ENCODE data around the gene ELMO1. TPM values are rescaled to one million over a fixed set of nuclear protein-coding genes. Genes with fewer than 3 reads are reported as not detected.

The ELMO1 gene
- total RNA-seq, 1 donor from 2014 or later = 21.2 TPM

DNA sequence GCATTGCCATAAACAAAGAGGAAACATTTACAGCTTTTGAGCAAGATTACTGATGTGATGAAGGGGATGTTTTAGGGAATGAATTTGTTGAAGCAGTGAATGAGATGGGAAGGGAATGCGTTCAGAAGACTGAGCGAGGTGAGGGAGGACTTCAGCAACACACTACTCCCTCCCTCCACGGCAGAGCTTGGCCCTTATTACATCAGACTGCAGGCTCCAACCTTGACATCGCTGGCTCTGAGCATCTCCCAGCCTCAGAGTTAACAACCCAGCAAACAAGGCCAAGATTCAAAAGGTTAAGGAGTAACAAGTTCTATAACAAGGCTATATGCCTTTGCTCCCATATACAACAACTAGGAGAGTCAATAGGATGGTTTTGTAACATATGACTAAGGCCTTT lies 164.4 kb downstream of the ELMO1 start:
- ATAC-seq (no peak), DNase-seq (ENCODE audit: low spot score) (no peak)

DNA sequence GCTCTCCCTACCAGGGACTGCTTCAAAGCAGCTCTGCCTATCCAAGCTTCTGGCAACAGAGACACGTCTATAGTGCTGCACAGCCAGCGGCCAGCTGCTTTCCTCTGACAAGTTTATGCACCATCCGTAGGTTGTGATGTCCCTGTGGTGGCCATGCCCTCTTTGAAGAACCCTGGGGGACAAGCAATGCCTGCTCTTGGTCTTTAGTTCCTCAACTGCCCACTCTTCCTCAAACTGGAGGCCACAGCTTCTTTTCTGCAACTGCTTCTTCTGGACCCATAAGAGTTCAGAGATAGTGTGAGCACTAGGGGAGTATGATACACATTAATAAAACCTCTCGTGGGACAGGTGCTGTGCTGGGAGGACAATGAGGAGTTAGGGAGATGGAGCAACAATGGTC lies 164.9 kb downstream of the ELMO1 start:
- DNase-seq (ENCODE audit: low spot score) (no peak), ATAC-seq (no peak)

DNA sequence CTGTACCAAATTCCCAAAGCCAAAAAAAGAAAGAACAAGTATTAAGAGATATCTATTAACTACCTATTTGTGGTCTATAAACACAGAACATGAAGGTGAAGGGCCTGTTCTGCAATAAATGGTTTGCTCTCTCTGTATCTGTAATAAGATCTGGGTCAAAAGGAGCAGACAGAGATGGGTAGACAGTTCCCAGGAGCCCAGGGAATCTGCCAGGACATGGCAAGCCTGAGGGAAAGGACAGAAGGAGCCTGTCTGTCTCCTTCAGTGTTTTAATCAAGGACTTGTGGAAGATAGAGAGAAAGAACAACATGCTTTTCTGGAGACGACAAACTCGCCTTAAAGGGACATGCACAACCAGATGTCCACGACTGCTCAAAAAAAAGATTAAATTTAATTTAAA lies 165.7 kb downstream of the ELMO1 start:
- ATAC-seq (no peak), DNase-seq (ENCODE audit: low spot score) (no peak)

DNA sequence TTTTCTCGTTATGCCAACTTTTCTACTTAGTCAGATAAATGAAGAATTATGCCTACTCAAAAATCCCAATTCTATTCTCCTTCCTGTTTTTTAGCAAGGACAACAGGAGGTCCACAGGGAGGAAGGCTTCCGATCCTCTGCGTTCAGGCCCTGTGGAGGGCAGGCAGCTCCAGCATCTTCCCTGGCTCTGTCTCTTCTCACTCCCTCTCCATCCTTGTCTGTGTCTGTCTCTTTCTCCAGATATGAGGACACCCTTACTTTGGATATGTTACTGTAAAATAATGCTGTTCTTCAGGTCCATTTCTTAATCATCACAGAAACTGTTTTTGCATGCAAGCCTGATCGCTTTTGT lies 166.6 kb downstream of the ELMO1 start:
- DNase-seq (ENCODE audit: low spot score) = no peak
- no peak for ATAC-seq

DNA sequence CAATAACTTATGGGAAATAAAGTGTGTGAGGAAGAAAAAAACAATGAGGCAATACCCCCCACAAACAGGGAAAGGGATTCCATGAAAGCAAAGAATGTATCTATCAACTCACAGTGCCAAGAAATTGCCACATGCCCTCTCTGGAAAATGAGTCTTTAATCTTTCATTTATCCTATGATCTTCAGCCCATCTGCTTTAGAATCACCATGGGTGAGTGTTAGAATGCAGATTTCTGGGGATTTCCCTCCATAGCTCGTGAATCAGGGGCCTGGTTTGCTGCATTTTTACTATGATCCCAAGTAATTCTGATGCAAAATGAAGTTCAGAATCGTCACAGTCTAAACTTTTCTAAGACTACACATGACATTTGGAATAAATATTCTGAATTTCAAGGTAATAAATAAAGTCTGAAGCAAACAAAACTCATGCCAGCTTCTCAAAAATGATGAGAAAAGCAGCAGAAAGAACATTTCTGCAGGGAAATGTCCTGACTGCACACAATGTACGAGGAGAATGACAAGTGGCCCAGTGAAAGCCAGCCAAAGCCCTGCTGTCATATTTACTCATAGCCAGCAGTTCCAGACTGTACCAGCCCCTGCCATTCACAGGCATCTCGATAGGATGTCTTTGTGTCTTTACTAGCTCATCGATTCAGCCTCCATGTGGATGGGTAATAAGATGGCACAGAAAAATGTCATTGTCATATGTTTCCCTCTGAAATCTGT lies 167.1 kb downstream of the ELMO1 start:
- ATAC-seq = no peak

DNA sequence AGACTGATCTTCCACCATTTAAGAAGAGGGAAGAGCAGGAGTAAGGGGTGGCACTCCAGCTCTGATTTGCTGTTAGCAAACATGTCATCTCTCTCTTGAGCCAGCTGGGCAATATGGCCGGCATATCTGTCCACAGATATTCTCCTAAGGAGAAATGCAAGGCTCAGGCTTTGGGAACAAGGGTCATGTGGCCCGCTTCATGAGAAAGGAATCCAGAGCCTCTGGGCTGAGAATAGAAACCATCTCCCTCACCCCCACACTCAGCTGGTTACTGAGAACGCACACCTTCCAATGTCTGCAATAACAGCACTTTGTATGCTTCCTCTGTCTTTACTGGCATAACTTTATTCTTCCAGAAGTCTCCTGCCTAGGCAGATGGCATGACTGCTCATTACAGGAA lies 171.2 kb downstream of the ELMO1 start:
- ATAC-seq = no peak
- no peak for DNase-seq (ENCODE audit: low spot score)

More for the DNA sequence above, 167.1 kb downstream of the ELMO1 start:
- DNase-seq (ENCODE audit: low spot score) = no peak

DNA sequence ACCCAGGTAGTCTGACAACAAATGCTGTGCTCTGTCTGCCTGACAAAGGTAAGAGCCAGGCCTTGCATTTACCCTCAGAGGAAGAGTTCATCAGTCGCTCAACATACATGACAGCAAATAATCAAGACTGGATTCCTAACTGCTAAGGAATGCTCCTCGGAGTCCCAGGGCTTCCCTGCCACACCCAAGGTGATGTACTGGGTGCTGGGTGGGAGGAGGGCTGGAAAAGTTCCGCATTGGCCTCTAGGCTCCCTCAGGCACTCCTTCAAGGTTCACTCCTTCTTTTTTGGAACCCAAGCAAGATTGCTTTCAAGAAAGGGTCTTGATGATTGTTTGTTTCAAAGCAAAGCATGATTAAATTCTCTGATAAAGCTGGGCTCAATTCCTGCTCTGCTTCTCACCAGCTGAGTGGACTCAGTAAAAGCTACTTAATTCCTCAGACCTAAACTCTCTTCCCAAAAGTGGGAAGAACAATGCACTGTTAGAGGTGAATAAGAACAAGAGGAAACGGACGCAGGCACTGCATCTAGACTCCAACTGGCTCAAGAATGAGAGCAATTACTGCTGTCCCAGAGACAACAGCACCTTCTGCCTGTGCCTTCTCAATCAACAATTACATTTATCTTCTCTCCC lies 173.5 kb downstream of the ELMO1 start:
- ATAC-seq = no peak
- no peak for DNase-seq (ENCODE audit: low spot score)

DNA sequence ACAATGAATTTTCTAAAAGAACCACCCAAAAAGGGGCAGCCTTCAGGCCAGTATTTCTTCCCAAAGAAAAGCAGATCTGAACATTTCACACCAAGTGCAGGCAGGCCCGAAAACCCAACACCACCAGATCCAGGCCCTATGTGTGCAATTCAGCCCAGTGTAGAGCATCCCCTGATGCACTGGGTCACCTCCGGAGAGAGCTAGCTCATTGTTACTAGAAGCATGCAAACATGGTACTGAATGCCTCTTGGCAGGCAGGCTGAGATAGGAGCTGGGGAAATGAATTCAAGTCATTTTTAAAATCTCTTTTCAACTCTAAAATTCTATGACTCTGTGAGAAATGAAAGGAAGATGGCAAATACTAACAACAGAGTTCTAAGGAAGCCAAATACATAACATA lies 174.8 kb downstream of the ELMO1 start:
- ATAC-seq (no peak), DNase-seq (ENCODE audit: low spot score) (no peak)

DNA sequence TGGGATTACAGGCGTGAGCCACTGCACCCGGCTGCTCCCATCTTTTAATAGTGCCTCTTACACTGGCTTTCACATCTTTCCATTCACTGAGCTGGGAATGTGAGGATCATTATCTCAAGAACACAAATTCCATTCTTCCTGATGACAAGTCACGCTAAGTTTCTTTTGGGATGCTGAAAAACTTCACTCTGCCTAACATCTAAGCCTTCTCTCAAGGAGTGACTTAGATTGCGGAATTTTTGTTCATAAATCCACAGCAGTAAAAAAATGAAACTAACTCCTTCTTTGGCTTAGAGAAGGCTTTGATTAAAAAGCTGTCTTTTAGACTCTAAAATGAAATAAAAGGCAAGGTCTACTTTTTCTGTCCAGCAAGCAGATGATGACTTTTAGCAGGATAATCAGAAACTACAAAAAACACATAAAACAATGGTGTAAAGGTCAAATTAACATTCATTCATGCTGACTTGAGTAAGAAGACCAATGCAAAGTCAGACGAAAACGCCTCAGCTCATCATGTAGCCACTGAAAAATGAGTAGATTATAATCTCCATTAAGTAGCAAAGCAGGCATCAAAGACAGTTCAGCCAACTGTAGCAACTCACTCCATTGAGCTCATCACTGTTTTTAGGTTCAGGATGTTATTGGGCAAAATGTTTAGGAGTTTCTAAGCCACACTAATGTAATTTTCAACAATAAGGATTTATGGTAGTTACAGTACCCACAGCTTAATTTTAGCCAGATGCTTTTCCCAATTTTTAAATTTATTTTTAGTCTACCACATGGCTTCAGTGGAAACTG lies 178.8 kb downstream of the ELMO1 start:
- ATAC-seq = no peak

DNA sequence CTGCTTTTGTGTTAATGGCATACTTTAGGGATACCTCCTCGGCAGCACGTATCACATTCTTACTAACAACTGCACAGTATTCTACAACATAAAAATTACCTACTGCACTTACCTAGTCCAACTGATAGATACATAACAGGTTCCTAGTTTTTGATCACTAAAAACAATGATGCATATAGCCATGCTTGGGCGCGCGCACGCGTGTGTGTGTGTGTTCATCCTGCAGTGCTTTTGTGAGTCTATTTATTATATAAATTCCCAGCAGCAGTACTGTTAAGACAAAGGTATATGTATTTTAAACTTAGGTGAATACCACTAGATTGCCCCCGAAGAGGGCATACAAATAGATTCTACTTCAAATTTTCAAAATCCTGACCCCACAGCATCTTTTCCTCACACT lies 181.4 kb downstream of the ELMO1 start:
- DNase-seq (ENCODE audit: low spot score) (no peak), ATAC-seq (no peak)

More for the DNA sequence above, 178.8 kb downstream of the ELMO1 start:
- no peak for DNase-seq (ENCODE audit: low spot score)

DNA sequence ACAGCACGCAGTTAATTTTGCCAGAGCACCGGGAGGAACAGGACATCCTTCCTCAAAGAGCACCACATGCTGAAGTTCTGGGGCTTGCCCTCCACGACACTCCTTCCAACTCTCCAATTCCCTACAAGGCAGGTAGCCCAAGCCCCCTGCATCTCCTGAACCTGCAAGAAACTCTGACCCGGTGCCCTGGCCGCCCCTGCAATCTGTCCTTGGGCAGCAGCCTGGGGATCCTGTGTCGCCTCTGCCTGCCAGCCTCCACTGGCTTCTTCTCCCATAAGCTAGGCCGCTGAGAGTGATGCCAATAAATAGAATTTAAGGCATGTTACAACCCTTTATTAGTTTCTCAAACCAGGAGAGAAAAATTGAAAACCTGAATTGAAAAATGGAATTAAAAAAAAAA lies 182.8 kb downstream of the ELMO1 start:
- ATAC-seq = no peak
- no peak for DNase-seq (ENCODE audit: low spot score)

DNA sequence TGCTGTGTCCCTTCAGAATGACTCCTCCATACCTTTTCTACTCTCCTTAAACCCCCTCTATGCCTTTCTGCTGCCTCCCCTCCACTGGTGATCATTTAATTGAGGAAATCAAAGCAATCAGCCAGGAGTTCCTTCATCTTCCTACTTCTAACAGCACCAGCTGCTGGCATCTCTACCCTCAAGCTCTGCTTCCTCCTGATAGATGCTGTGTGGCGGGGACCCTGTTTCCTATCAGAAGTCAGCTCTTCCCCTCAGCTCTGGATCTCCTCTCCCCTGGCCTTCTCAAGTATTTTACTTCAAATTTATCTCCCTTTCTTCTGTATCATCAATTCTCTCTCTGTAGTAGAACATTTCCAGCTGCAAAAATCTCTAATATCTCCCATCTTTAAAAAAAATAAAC lies 183.7 kb downstream of the ELMO1 start:
- DNase-seq (ENCODE audit: low spot score) (no peak), ATAC-seq (no peak)

DNA sequence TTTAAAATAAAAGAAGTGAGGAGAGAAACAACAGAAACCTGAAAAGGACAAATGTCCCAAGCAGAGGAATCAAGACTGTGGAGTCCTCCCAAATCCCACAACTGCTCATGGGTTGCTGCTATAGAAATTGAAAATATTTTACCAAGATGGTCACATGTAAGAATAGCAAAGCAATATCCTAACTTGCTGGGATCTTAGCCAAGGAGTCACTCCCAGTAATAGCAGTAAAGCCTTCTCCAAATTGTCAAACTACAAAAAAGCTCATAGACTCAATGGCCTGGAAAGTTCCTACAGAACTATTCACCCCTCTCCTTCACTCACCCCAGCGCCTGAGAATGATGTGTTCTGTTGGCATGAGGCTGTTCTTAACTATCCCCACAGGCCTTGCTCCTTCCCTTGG lies 186.5 kb downstream of the ELMO1 start:
- no peak for ATAC-seq
- DNase-seq (ENCODE audit: low spot score) = no peak

DNA sequence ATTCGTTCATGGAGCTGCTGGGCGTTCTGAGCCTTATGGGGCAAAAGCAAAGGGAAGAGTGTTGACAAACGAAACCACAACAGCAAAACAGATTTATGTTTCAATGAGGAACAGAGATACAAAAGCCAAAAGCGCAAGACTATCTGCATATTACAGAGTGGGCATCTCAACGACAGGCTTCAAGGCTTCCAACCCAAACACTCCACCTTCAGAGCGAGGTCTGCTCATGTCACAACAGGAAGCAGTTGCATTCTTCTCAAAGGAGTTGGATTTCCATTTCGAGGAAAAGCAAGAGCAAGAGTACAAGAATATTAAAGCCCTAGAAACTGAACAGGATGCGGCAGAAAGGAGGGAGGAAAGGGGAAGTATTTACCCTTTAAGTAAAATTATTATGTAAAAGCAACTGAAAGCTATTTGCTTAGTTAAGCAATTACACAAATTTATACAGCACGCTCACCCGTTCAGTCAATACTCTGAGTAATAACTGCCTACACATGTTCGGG lies 189.3 kb downstream of the ELMO1 start:
- no peak for DNase-seq (ENCODE audit: low spot score)
- ATAC-seq = no peak

DNA sequence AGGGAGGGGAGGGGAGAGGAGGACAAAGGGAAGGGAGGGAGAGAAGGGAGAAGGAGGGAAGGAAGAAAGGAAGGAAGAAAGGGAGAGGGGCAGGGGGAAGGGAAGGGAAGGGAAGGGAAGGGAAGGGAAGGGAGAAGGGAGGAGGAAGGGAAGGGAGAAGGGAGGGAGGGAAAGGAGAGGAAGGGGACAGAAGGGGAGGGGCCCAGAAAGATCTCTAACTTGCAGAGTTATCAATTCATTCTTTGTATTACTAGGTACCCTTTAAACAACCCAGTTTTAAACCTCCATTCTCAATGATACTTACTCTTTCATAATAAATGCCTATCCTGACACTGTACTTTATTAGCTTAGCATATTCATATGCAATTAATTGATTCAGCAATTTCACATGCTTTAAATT lies 192.0 kb downstream of the ELMO1 start:
- DNase-seq (ENCODE audit: low spot score) (no peak), ATAC-seq (no peak)

DNA sequence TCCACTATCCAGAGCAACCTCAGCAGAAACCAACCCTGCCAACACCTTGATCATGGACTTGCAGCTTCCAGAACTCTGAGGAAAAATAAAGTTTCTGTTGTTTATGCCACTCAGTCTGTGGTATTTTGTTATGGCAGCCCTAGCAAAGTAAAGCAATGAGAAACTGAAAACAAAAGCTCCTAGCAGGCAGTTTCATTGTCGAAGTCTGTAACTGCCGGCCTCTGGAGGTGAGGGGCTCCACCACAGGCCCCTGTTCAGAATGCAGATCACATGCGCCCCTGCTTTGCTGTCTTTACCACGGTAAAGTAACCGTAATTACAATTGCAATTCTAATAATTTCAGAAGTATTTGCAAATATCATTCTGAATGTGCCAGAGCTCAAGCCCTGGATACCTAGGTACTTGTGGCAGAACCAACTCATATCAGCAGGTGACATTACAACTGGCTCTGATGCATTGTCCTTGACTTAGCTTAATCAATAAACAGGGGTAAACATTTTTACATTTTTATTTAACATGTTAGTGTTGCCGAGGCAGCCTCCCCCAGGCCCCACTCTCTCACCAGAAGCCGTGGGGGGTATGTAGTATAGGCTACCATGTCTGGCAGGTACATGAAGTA lies 193.2 kb downstream of the ELMO1 start:
- DNase-seq (ENCODE audit: low spot score) (no peak), ATAC-seq (no peak)

DNA sequence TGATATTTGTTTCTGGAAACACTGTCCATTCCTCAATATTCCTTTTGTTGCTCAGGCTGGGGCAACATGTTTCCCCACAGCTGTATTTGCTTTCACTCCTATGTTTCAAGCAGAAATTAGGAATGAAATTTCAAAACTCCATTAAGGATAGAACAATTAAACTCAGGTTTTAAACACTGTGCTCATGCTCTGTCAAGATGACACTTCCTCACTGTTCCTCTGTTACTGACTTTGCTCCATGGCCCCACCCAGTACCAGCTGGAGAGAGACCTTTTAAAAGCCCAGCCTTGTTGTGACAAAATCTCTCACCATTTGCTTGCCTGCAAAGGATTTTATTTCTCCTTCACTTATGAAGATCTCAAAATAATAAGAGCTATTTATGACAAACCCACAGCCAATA lies 197.4 kb downstream of the ELMO1 start:
- no peak for DNase-seq (ENCODE audit: low spot score)

DNA sequence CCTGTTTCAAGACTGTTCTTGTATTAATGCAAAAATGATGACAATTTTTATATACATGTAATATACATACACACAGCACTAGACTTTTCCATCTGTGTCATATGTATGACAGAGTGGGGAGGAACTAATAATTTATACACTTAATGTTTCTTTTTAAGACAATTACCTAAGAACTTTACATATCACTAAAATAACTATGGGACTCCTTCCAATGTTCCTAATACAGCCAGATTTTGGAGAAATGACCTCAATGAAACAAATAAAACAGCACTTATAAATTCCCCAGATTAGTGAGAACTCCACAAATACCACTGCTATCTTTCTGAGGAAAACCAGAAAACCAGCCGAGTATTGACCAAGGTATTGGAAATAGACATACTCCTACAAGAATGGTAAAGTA lies 199.4 kb downstream of the ELMO1 start:
- DNase-seq (ENCODE audit: low spot score) (no peak), ATAC-seq (no peak)

More for the DNA sequence above, 197.4 kb downstream of the ELMO1 start:
- ATAC-seq = no peak

DNA sequence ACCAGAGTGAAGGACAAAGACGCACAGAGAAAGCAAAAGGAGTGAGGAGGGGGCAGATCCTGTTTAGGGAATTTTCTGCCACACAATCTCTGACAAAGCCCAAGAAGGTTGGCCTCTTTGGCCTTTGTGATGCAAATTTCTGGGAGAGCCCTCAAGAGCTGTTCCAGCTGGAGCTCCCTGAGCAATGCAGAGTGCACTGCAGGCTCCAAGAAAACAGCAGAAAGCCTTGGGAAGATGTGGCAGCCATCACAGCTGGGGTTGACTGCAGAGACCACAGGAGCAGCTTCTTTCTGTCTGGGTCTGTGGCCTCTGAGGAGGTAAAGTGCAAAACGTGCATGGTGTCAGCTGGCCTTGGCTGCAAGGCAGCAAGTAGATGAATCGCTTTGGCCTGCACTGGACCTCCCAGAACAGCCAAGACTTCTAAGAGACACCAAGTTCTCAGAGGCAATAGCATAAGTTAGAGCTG lies 200.2 kb downstream of the ELMO1 start:
- no peak for ATAC-seq
- DNase-seq (ENCODE audit: low spot score) = no peak

DNA sequence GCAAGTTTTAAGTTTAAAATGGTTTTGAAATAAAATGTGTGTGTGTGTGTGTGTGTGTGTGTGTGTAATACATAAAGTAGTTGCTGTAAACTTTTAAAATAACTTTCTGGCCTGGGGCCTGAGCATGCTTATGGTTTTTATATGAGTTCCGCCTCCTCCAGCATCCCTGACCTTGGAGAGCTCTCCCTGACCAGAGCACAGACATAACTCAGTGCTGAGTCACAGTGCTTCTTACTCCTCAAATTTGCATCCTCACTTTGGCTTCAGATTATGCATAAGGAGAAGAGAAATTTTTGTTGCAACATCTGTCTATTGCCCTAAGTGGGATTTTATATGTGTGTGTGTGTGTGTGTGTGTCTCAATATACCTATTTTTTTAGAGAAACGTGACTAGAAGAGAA lies 200.8 kb downstream of the ELMO1 start:
- ATAC-seq = no peak

DNA sequence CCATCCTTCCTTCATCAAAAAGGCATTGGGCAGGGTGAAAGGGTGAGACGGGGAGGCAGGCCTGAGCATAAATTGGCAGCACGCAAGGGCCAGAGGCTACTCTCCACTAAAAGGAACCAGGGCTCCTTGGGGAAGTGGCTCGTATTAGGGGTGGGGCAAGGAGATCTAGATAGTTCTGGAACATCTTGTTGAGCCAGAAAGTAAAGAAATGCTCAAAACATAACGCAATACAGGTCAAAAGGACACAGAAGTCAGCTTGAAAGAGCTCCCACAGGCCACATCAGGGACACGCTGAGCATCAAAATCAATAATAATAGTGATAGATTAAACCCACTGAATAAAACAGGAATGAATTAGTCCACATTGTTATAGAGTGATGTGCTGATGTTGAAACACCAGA lies 203.1 kb downstream of the ELMO1 start:
- DNase-seq (ENCODE audit: low spot score) (no peak), ATAC-seq (peak; percentile 47)

More for the DNA sequence above, 200.8 kb downstream of the ELMO1 start:
- DNase-seq (ENCODE audit: low spot score) = no peak

All from left lobe of liver (tissue), 2 donors.